Pulmonary artery endothelial cell (primary cell): Measurements from ENCODE around the gene PCDHA10. TPM values are rescaled to one million over a fixed set of nuclear protein-coding genes. Genes with fewer than 3 reads are reported as not detected.
"Not testable (repeated sequence)": the region's sequence is repeated elsewhere in the genome, so short reads cannot be mapped to it uniquely, and the experiment has no call there.

Experiments used
- DNase-seq: peaks from one replicate; pipeline ENCODE4 v3.0.0-alpha.2; 2011; ENCODE audit warnings: low read depth, low spot score
- total RNA-seq: library from RNA; depleted of rRNA; stranded (reverse); fragments of >200 nt; gene quantifications from 2 replicates; pipeline ENCODE4 v1.2.3, GENCODE V29; 2014

Gene PCDHA10
- total RNA-seq, 1 donor from 2014 or later = 0.07 TPM

GRCh38 chr5:140842798-140843733 lies 12.6 kb upstream of the PCDHA10 start:
- no peak for DNase-seq

- not testable (repeated sequence) for DNase-seq
Measured at GRCh38 chr5:140848139-140849102, 7.3 kb upstream of the PCDHA10 start, which contains the start of gene PCDHA9. Gene PCDHA9 (plus strand): TSS chr5:140848382. CDS start chr5:140848496, 114 bp downstream.

GRCh38 chr5:140849831-140850634 lies 5.7 kb upstream of the PCDHA10 start:
- DNase-seq = not testable (repeated sequence)

GRCh38 chr5:140857177-140857986 lies 1.7 kb downstream of the PCDHA10 start:
- DNase-seq = no peak

- DNase-seq = no peak
Measured at GRCh38 chr5:140857987-140858240, 2.2 kb downstream of the PCDHA10 start.

- DNase-seq = no peak
Measured at GRCh38 chr5:140862441-140863295, 7.0 kb downstream of the PCDHA10 start.

GRCh38 chr5:140868721-140869554 lies 13.2 kb downstream of the PCDHA10 start, which contains the start of gene PCDHA11:
Gene PCDHA11 (plus strand): TSS chr5:140868957. CDS start chr5:140869104, 147 bp downstream.
- DNase-seq = no peak

- no peak for DNase-seq
Measured at GRCh38 chr5:140869555-140869886, 13.8 kb downstream of the PCDHA10 start.

- DNase-seq = no peak
Measured at GRCh38 chr5:140870221-140871201, 14.8 kb downstream of the PCDHA10 start.

- no peak for DNase-seq
Measured at GRCh38 chr5:140875085-140876065, 19.7 kb downstream of the PCDHA10 start, which contains the start of gene PCDHA12. Gene PCDHA12 (plus strand): TSS chr5:140875308. CDS start chr5:140875473, 165 bp downstream.

GRCh38 chr5:140876541-140877261 lies 21.0 kb downstream of the PCDHA10 start:
- DNase-seq = not testable (repeated sequence)

- no peak for DNase-seq
Measured at GRCh38 chr5:140877262-140877581, 21.5 kb downstream of the PCDHA10 start.

- DNase-seq = no peak
Measured at GRCh38 chr5:140881889-140882590, 26.3 kb downstream of the PCDHA10 start, which contains the start of gene PCDHA13. Gene PCDHA13 (plus strand): TSS chr5:140882124. CDS start chr5:140882269, 145 bp downstream.

GRCh38 chr5:140882591-140882899 lies 26.8 kb downstream of the PCDHA10 start:
- DNase-seq = no peak

- DNase-seq = no peak
Measured at GRCh38 chr5:140883373-140883772, 27.7 kb downstream of the PCDHA10 start.
